Stimulated activated CD8-positive, alpha-beta memory T cell treated with anti-CD3 and anti-CD28 coated beads, Interleukin-7, amount 100 ng/mL, for 1 hour (primary cell): ENCODE data around the gene TRAF3IP3.

Source experiments
- DNase-seq, 2 donors: peaks; one replicate each; pipeline ENCODE4 v3.0.0-alpha.2; 2020; ENCODE audit warnings: low read depth in 2 of 2

Gene TRAF3IP3

GRCh38 chr1:209737118-209737505 is 18.7 kb upstream of the TRAF3IP3 start:
- DNase-seq = no peak

- DNase-seq = no peak
These were observed 17.6 kb upstream of the TRAF3IP3 start for GRCh38 chr1:209738270-209738669.

- DNase-seq = no peak
These were observed 14.7 kb upstream of the TRAF3IP3 start for GRCh38 chr1:209741193-209741592.

- no peak for DNase-seq
These were observed 14.0 kb upstream of the TRAF3IP3 start for GRCh38 chr1:209741889-209742288.

GRCh38 chr1:209742409-209743144 is 13.3 kb upstream of the TRAF3IP3 start:
- no peak for DNase-seq

GRCh38 chr1:209743145-209743482 is 12.7 kb upstream of the TRAF3IP3 start:
- DNase-seq = no peak

GRCh38 chr1:209746451-209747165 is 9.2 kb upstream of the TRAF3IP3 start:
- DNase-seq = no peak

- DNase-seq = peak; percentile 58 to 74
These were observed 8.1 kb upstream of the TRAF3IP3 start for GRCh38 chr1:209747580-209748262.

- DNase-seq = no peak
These were observed 7.2 kb upstream of the TRAF3IP3 start for GRCh38 chr1:209748620-209749019.

GRCh38 chr1:209749205-209749604 is 6.6 kb upstream of the TRAF3IP3 start:
- no peak for DNase-seq

- DNase-seq = no peak
These were observed 6.1 kb upstream of the TRAF3IP3 start for GRCh38 chr1:209749670-209750323.

- no peak for DNase-seq
These were observed 4.1 kb upstream of the TRAF3IP3 start for GRCh38 chr1:209751627-209752231.

- no peak for DNase-seq
These were observed 3.0 kb upstream of the TRAF3IP3 start for GRCh38 chr1:209752890-209753289.

- DNase-seq = no peak
These were observed 597 bp upstream of the TRAF3IP3 start for GRCh38 chr1:209755256-209755655.

GRCh38 chr1:209756615-209757445 is 977 bp downstream of the TRAF3IP3 start:
- DNase-seq = no peak

GRCh38 chr1:209758400-209758799 is 2.5 kb downstream of the TRAF3IP3 start:
- no peak for DNase-seq

GRCh38 chr1:209759829-209760359 is 4.0 kb downstream of the TRAF3IP3 start:
- no peak for DNase-seq

- DNase-seq = no peak
These were observed 5.3 kb downstream of the TRAF3IP3 start for GRCh38 chr1:209761011-209761635.

GRCh38 chr1:209766051-209766450 is 10.2 kb downstream of the TRAF3IP3 start:
- DNase-seq = no peak

- no peak for DNase-seq
These were observed 11.2 kb downstream of the TRAF3IP3 start for GRCh38 chr1:209767096-209767495.
